GM12878 (cell line): ENCODE data around the gene HMSD. TPM values are rescaled to one million over a fixed set of nuclear protein-coding genes. Genes with fewer than 3 reads are reported as not detected.

ENCODE experiments used
- BMI1 ChIP-seq: fragments of 450-650 bp; IDR thresholded peaks from 2 replicates; pipeline ENCODE4 v1.6.1; 2016; ENCODE audit warnings: mild to moderate bottlenecking, moderate library complexity, borderline replicate concordance
- CBFB ChIP-seq: IDR thresholded peaks from 2 replicates; pipeline ENCODE4 v1.6.1; 2016; ENCODE audit warnings: antibody characterized with exemption, low read depth
- CEBPB ChIP-seq, 2 experiments: fragments of 150-350 bp in 1 of 2; IDR thresholded peaks; 2 replicates each; pipeline ENCODE4 v1.6.1; 2012 to 2014; ENCODE audit warnings: low read depth in 2 of 2, low read length in 2 of 2, borderline replicate concordance in 1 of 2, inconsistent platforms in 1 of 2
- ESRRA ChIP-seq: IDR thresholded peaks from 2 replicates; pipeline ENCODE4 v1.6.1; 2012; ENCODE audit warnings: mild to moderate bottlenecking, low read length, improper control_type of control experiment
- FOXK2 ChIP-seq: fragments of 450-650 bp; IDR thresholded peaks from 2 replicates; pipeline ENCODE4 v1.6.1; 2017; ENCODE audit warnings: mild to moderate bottlenecking, moderate library complexity
- HSF1 ChIP-seq: fragments of 150-350 bp; IDR thresholded peaks from 2 replicates; pipeline ENCODE4 v1.6.1; 2014; ENCODE audit warnings: mild to moderate bottlenecking, low read depth, low read length
- IKZF1 ChIP-seq: fragments of 450-650 bp; conservative IDR thresholded peaks from 2 replicates; pipeline ENCODE4 v1.6.1; 2017; ENCODE audit warnings: antibody characterized with exemption, mild to moderate bottlenecking
- KAT2A ChIP-seq: conservative IDR thresholded peaks from 2 replicates; pipeline ENCODE4 v1.6.1; 2011; ENCODE audit warnings: low read depth, low read length; ENCODE audit not compliant: control insufficient read depth
- LARP7 ChIP-seq: fragments of 450-650 bp; IDR thresholded peaks from 2 replicates; pipeline ENCODE4 v1.6.1; 2017; ENCODE audit warnings: mild to moderate bottlenecking
- MLLT1 ChIP-seq: fragments of 450-650 bp; IDR thresholded peaks from 2 replicates; pipeline ENCODE4 v1.6.1; 2016; ENCODE audit warnings: mild to moderate bottlenecking
- MTA2 ChIP-seq: fragments of 450-650 bp; IDR thresholded peaks from 2 replicates; pipeline ENCODE4 v1.6.1; 2016; ENCODE audit warnings: low read depth, mild to moderate bottlenecking, moderate library complexity
- MYB ChIP-seq: fragments of 150-350 bp; IDR thresholded peaks from 2 replicates; pipeline ENCODE4 v1.6.1; 2014; ENCODE audit warnings: mild to moderate bottlenecking, low read depth, low read length, borderline replicate concordance
- NBN ChIP-seq: fragments of 450-650 bp; IDR thresholded peaks from 2 replicates; pipeline ENCODE4 v1.6.1; 2016
- NFYA ChIP-seq: IDR thresholded peaks from 2 replicates; pipeline ENCODE4 v1.6.1; 2011; ENCODE audit warnings: low read depth, mild to moderate bottlenecking, low read length, improper control_type of control experiment, borderline replicate concordance
- NKRF ChIP-seq: fragments of 450-650 bp; conservative IDR thresholded peaks from 2 replicates; pipeline ENCODE4 v1.6.1; 2017; ENCODE audit warnings: mild to moderate bottlenecking, moderate library complexity
- POLR2A ChIP-seq: IDR thresholded peaks from 2 replicates; pipeline ENCODE4 v1.6.1; 2011; ENCODE audit warnings: low read depth, mild to moderate bottlenecking, low read length
- RBBP5 ChIP-seq: fragments of 200-600 bp; sonication (generic); conservative IDR thresholded peaks from 2 replicates; pipeline ENCODE4 v1.6.1; 2016
- SMC3 ChIP-seq: IDR thresholded peaks from 2 replicates; pipeline ENCODE4 v1.6.1; 2011; ENCODE audit warnings: low read length, improper control_type of control experiment, borderline replicate concordance
- SREBF2 ChIP-seq: IDR thresholded peaks from 2 replicates; pipeline ENCODE4 v1.6.1; 2012; ENCODE audit warnings: mild to moderate bottlenecking, low read length
- ZNF217 ChIP-seq: fragments of 450-650 bp; IDR thresholded peaks from 2 replicates; pipeline ENCODE4 v1.6.1; 2017; ENCODE audit warnings: antibody characterized with exemption, mild to moderate bottlenecking
- ZNF384 ChIP-seq: IDR thresholded peaks from 2 replicates; pipeline ENCODE4 v1.6.1; 2012; ENCODE audit warnings: low read depth, mild to moderate bottlenecking, low read length, improper control_type of control experiment, borderline replicate concordance
- ZNF622 ChIP-seq: fragments of 450-650 bp; IDR thresholded peaks from 2 replicates; pipeline ENCODE4 v1.6.1; 2017; ENCODE audit warnings: mild to moderate bottlenecking, inconsistent platforms
- polyA plus RNA-seq, 11 experiments: library from polyadenylated mRNA; depleted of rRNA in 4 of 11; unstranded in 6 of 11; stranded (reverse) in 5 of 11; fragments of >200 nt; fragmentation: Nextera tagmentation in 4 of 11; fragmentation: Illumina TruSeq in 1 of 11; extraction: Ambion mirVana in 4 of 11; extraction: Trizol in 1 of 11; gene quantifications; 1 replicate in 1 of 11; 2 replicates in 10 of 11; pipeline versions ENCODE4 v1.2.1 to v1.2.3, GENCODE V29; 2011 to 2016; ENCODE audit warnings: inconsistent platforms in 2 of 11, missing spikeins in 2 of 11, low read depth in 1 of 11
- total RNA-seq, 4 experiments: library from RNA; depleted of rRNA in 3 of 4; stranded (reverse); fragments of >200 nt in 3 of 4; fragmentation: Illumina TruSeq in 1 of 4; extraction: Trizol in 1 of 4; gene quantifications; 2 replicates each; pipeline versions ENCODE4 v1.2.1 to v1.2.3, GENCODE V29; 2013 to 2021

Gene HMSD
- total and polyA plus RNA-seq, 10 of the 15 experiments (the other 5 are each of a cell fraction or from before 2014, with no cell fraction given): 11.7 to 83.9 (median 37.8) TPM

GRCh38 chr18:63969942-63970808, 21.1 kb downstream of the HMSD start, which contains the start of gene SERPINB8 (continued):
- TF ChIP-seq ZNF384 (no peak), ZNF622 (no peak), NKRF (peak; percentile 54), NBN (0 out of 2 replicates have a peak, but pooled peaks have one; percentile 19), ZNF217 (no peak), SREBF2 (no peak), MTA2 (no peak), IKZF1 (peak; percentile 90), ESRRA (no peak), CEBPB (IDR thresholded peaks at IDR 0.05; ENCODE audit: borderline replicate concordance in 1 of 2, low read depth in 2 of 2, low read length in 2 of 2) (peak in 1 of 2 experiments; percentile 70; a peak in 1 of 4 replicates), LARP7 (peak; percentile 71; the same call in 1 of the 2 replicates), NFYA (no peak), KAT2A (no peak), HSF1 (no peak), MYB (no peak), SMC3 (0 out of 2 replicates have a peak, but pooled peaks have one; percentile 8), CBFB (no peak), RBBP5 (no peak), POLR2A (peak; percentile 85), MLLT1 (peak; percentile 100), BMI1 (no peak), FOXK2 (no peak)
